ENCODE measurements around the gene KDM2B. TPM values are rescaled to one million over a fixed set of nuclear protein-coding genes. Genes with fewer than 3 reads are reported as not detected.

KDM2B gene
- total RNA-seq, 3 donors from 2014 or later: 47.3 to 51.8 (median 48.6) TPM

GRCh38 chr12:121534495-121535148 lies 46.2 kb downstream of the KDM2B start:
- H3K27me3 Mint-ChIP-seq (ENCODE audit: low read depth): no peaks in the 10 kb centered on the region
- H3K36me3 Mint-ChIP-seq (ENCODE audit: insufficient read depth): peaks cover 13% of the 10 kb centered on the region
- ATAC-seq: peak; percentile 57 to 64

GRCh38 chr12:121533394-121534090 lies 47.3 kb downstream of the KDM2B start:
- Mint-ChIP-seq H3K9me3 (no peaks in the 10 kb centered on the region), H3K4me1 (ENCODE audit: low read depth) (peaks cover 70% of the 10 kb centered on the region)
- ATAC-seq: no peak

More at GRCh38 chr12:121534495-121535148, 46.2 kb downstream of the KDM2B start:
- no peaks in the 10 kb centered on the region for H3K9me3 Mint-ChIP-seq
- peak overlapping the region; percentile 68 for H3K4me3 Mint-ChIP-seq
- DNase-seq: peak; percentile 67
- peaks cover 70% of the 10 kb centered on the region for H3K4me1 Mint-ChIP-seq (ENCODE audit: low read depth)

GRCh38 chr12:121532503-121533393 lies 48.1 kb downstream of the KDM2B start:
- no peak for ATAC-seq
- no peaks in the 10 kb centered on the region for H3K9me3 Mint-ChIP-seq
- no peak overlapping the region for H3K4me3 Mint-ChIP-seq
- no peaks in the 10 kb centered on the region for H3K27me3 Mint-ChIP-seq (ENCODE audit: low read depth)
- peaks cover 66% of the 10 kb centered on the region for H3K4me1 Mint-ChIP-seq (ENCODE audit: low read depth)
- no peak for DNase-seq
- peaks cover 13% of the 10 kb centered on the region for H3K36me3 Mint-ChIP-seq (ENCODE audit: insufficient read depth)

More at GRCh38 chr12:121533394-121534090, 47.3 kb downstream of the KDM2B start:
- DNase-seq: no peak
- H3K27me3 Mint-ChIP-seq (ENCODE audit: low read depth): no peaks in the 10 kb centered on the region
- H3K4me3 Mint-ChIP-seq: no peak overlapping the region
- peaks cover 13% of the 10 kb centered on the region for H3K36me3 Mint-ChIP-seq (ENCODE audit: insufficient read depth)

DNA sequence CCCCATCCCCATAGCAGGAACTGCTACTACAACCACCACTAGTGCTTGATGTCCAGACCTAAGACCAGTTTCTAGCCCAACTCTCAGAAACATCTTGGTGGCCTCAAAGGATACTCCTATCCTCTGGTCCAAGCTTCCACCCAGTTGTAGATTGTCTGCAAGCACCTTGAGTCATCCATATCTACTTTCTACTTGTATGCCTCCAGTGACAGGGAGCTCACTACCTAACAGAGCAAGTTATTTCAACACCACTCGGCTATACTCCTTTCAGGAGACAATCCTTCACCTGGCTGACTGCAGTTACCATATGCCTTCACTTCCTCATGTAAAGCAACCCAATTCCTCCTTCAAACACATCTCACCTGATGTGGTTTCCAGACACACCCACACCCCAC lies 49.5 kb downstream of the KDM2B start:
- H3K27me3 Mint-ChIP-seq (ENCODE audit: low read depth): no peaks in the 10 kb centered on the region
- H3K9me3 Mint-ChIP-seq: no peaks in the 10 kb centered on the region
- ATAC-seq (no peak), DNase-seq (no peak)
- H3K4me1 Mint-ChIP-seq (ENCODE audit: low read depth): peaks cover 60% of the 10 kb centered on the region
- H3K4me3 Mint-ChIP-seq: no peak overlapping the region
- H3K36me3 Mint-ChIP-seq (ENCODE audit: insufficient read depth): peaks cover 13% of the 10 kb centered on the region

GRCh38 chr12:121530600-121531355 lies 50.0 kb downstream of the KDM2B start:
- H3K4me3 Mint-ChIP-seq: peak overlapping the region; percentile 14
- ATAC-seq (peak; percentile 44 to 51), DNase-seq (peak; percentile 79)
- peaks cover 13% of the 10 kb centered on the region for H3K36me3 Mint-ChIP-seq (ENCODE audit: insufficient read depth)
- peaks cover 54% of the 10 kb centered on the region for H3K4me1 Mint-ChIP-seq (ENCODE audit: low read depth)
- no peaks in the 10 kb centered on the region for H3K27me3 Mint-ChIP-seq (ENCODE audit: low read depth)
- H3K9me3 Mint-ChIP-seq: no peaks in the 10 kb centered on the region

GRCh38 chr12:121529184-121529583 lies 51.6 kb downstream of the KDM2B start:
- DNase-seq (no peak), ATAC-seq (no peak)
- Mint-ChIP-seq H3K4me3 (no peak overlapping the region), H3K4me1 (ENCODE audit: low read depth) (peaks cover 38% of the 10 kb centered on the region), H3K27me3 (ENCODE audit: low read depth) (no peaks in the 10 kb centered on the region), H3K9me3 (no peaks in the 10 kb centered on the region), H3K36me3 (ENCODE audit: insufficient read depth) (peaks cover 11% of the 10 kb centered on the region)

GRCh38 chr12:121525411-121525810 lies 55.4 kb downstream of the KDM2B start:
- no peak for ATAC-seq

GRCh38 chr12:121524196-121524916 lies 56.5 kb downstream of the KDM2B start:
- Mint-ChIP-seq H3K27me3 (ENCODE audit: low read depth) (no peaks in the 10 kb centered on the region), H3K4me1 (ENCODE audit: low read depth) (peaks cover 5% of the 10 kb centered on the region), H3K9me3 (no peaks in the 10 kb centered on the region), H3K4me3 (no peak overlapping the region), H3K36me3 (ENCODE audit: insufficient read depth) (peaks cover 8% of the 10 kb centered on the region)
- no peak for ATAC-seq
- no peak for DNase-seq

More at GRCh38 chr12:121525411-121525810, 55.4 kb downstream of the KDM2B start:
- Mint-ChIP-seq H3K4me1 (ENCODE audit: low read depth) (peaks cover 8% of the 10 kb centered on the region), H3K36me3 (ENCODE audit: insufficient read depth) (peaks cover 6% of the 10 kb centered on the region), H3K27me3 (ENCODE audit: low read depth) (no peaks in the 10 kb centered on the region), H3K4me3 (no peak overlapping the region), H3K9me3 (no peaks in the 10 kb centered on the region)
- DNase-seq: no peak

DNA sequence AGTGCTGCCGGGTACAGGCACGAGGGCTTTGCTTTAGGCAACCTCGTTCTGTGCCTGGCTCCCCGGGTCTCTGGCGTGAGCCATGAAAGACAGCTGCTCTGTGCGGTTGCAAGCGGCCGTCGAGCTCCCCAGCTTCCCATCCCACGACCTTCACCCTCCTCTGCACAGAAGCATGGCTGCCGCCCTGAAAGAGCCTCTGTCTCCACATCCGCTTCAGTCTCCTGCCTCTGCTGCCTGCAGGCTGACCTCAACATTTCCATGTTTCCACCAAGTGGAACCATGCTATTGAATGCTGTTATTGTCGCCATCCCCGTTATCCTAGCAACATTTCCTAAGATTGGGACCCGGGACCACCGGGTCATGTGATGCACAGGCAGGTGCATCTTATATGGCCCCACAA lies 57.1 kb downstream of the KDM2B start:
- no peaks in the 10 kb centered on the region for H3K9me3 Mint-ChIP-seq
- no peak overlapping the region for H3K4me3 Mint-ChIP-seq
- DNase-seq: no peak
- no peaks in the 10 kb centered on the region for H3K27me3 Mint-ChIP-seq (ENCODE audit: low read depth)
- H3K36me3 Mint-ChIP-seq (ENCODE audit: insufficient read depth): peaks cover 8% of the 10 kb centered on the region
- H3K4me1 Mint-ChIP-seq (ENCODE audit: low read depth): peaks cover under 1% of the 10 kb centered on the region
- ATAC-seq: no peak

- no peaks in the 10 kb centered on the region for H3K9me3 Mint-ChIP-seq
- no peak overlapping the region for H3K4me3 Mint-ChIP-seq
- ATAC-seq: no peak
- H3K4me1 Mint-ChIP-seq (ENCODE audit: low read depth): no peaks in the 10 kb centered on the region
- no peaks in the 10 kb centered on the region for H3K27me3 Mint-ChIP-seq (ENCODE audit: low read depth)
- peaks cover 8% of the 10 kb centered on the region for H3K36me3 Mint-ChIP-seq (ENCODE audit: insufficient read depth)
- no peak for DNase-seq
Measured at GRCh38 chr12:121522971-121523370, 57.9 kb downstream of the KDM2B start.

DNA sequence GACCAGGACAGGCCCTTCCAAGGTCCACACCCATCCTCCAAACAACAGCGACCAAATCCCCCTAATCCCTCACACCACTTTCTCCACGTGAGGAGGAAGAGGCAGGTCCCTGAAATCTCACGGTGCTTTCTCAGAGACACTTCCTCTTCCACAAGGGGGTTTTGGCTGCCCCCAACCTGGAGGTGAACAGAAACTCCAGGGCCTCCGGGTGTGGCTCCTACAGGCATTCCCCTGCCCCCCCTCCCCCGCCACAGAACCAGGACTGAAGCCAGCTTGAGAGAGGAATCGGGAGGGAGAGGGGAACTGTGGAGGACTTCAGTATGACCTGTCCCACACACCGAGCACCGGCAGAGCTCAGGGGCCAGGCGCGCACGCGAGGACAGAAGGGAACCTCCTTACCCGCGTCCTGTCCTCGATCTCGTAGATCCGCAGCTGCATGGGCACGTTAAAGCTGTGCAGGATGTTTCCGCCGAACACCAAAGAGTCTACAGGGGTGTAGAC lies 60.2 kb downstream of the KDM2B start:
- H3K27me3 Mint-ChIP-seq (ENCODE audit: low read depth): no peaks in the 10 kb centered on the region
- no peak for ATAC-seq
- peaks cover 8% of the 10 kb centered on the region for H3K36me3 Mint-ChIP-seq (ENCODE audit: insufficient read depth)
- H3K9me3 Mint-ChIP-seq: no peaks in the 10 kb centered on the region
- H3K4me3 Mint-ChIP-seq: no peak overlapping the region
- peaks cover 1% of the 10 kb centered on the region for H3K4me1 Mint-ChIP-seq (ENCODE audit: low read depth)
- DNase-seq: no peak

DNA sequence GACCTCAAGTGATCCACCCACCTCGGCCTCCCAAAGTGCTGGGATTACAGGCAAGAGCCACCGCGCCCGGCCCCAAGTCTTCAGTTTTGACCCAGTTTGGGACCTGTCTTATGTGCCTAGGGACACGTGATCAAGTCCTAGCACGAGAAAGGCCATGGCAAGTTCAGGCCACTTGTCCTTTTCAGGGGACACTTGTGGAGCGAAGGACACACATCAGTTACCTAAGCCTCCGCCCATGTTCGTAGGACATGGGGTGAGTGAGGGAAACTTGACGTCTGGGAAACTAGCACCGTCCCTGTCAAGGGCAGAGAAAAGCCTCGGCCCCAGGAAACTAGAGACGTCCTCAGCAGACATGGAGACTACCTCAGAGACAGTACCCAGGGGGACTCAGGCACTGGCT lies 60.7 kb downstream of the KDM2B start:
- no peak for DNase-seq
- H3K27me3 Mint-ChIP-seq (ENCODE audit: low read depth): no peaks in the 10 kb centered on the region
- H3K36me3 Mint-ChIP-seq (ENCODE audit: insufficient read depth): peaks cover 8% of the 10 kb centered on the region
- peaks cover 2% of the 10 kb centered on the region for H3K4me1 Mint-ChIP-seq (ENCODE audit: low read depth)
- no peak overlapping the region for H3K4me3 Mint-ChIP-seq
- ATAC-seq: no peak
- H3K9me3 Mint-ChIP-seq: no peaks in the 10 kb centered on the region

GRCh38 chr12:121519227-121519626 lies 61.6 kb downstream of the KDM2B start:
- ATAC-seq (no peak), DNase-seq (no peak)
- Mint-ChIP-seq H3K9me3 (no peaks in the 10 kb centered on the region), H3K36me3 (ENCODE audit: insufficient read depth) (peaks cover 8% of the 10 kb centered on the region), H3K4me3 (no peak overlapping the region), H3K27me3 (ENCODE audit: low read depth) (no peaks in the 10 kb centered on the region), H3K4me1 (ENCODE audit: low read depth) (peaks cover 5% of the 10 kb centered on the region)

Measured in activated T-cell treated with anti-CD3 and anti-CD28 coated beads, Interleukin-2, amount 50 U/mL, for 4 hours (primary cell).